HG03108 (cell line): ENCODE data around the gene NFKBIB.

Experiments
- ATAC-seq: cut with Tn5 transposase; IDR thresholded peaks from one replicate; pipeline ENCODE4 v1.9.1; 2021; ENCODE audit warnings: moderate library complexity; ENCODE audit not compliant: unreplicated experiment

NFKBIB gene

DNA sequence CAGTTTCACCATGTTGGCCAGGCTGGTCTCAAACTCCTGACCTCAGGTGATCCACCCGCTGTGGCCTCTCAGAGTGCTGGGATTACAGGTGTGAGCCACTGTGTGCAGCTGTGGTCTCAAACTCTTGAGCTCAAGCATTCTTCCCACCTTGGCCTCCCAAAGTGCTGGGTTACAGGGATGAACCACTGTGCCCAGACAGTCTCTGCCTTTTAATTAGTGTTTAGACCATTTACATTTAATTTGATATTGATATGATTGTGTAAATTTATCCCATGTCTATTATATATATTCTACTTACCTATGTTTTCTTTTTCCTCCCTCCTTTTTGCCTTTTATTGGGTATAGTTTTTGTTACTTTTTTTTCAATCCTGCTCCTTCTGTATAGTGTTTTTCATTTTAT is 1.9 kb downstream of the NFKBIB start:
- no peak for ATAC-seq

DNA sequence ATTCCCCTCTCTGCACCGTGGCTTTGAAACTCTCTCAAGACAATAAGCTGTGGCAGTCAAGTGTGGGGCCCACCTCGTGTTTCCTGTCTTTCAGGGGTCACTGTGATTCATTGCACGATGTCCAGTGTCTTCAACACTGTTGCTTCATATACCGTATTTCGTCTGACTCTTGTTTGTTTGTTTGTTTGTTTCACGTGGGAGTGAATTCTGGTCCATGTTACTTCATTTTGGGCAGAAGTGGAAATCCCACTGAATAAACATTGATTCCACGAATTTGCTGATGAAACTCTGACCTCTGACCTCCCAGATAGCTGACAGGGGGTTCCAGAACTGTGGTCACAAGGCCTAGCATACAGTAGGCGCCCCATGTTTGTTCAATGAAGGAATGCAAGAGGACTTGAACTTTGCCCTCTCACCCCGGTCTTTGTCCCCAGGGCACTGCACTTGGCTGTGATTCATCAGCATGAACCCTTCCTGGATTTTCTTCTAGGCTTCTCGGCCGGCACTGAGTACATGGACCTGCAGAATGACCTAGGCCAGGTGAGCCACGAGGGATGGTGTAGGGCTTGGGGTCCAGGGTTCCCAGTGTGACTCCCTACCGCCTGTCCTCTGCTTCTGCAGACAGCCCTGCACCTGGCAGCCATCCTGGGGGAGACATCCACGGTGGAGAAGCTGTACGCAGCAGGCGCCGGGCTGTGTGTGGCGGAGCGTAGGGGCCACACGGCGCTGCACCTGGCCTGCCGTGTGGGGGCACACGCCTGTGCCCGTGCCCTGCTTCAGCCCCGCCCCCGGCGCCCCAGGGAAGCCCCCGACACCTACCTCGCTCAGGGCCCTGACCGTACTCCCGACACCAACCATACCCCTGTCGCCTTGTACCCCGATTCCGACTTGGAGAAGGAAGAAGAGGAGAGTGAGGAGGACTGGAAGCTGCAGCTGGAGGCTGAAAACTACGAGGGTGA is 5.1 kb downstream of the NFKBIB start:
- no peak for ATAC-seq

DNA sequence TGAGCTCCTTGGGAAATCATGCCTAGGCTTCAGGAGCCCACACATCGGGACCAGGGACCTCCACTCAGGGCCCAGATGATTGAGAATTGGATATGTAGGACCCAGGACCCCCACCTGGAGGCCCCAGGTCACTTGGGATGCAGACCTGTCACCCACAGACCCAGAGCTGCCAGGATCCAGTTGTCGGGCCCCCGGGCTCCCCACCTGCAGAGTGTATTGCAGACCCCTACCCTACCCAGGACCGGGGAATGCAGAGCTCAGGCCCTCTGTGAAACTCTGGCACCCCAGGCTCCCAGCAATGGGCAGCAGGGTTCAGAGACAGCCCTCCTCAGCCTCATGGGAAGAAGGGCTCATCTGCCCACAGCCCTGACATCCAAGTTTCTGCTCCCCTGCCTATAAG is 5.9 kb downstream of the NFKBIB start:
- no peak for ATAC-seq

DNA sequence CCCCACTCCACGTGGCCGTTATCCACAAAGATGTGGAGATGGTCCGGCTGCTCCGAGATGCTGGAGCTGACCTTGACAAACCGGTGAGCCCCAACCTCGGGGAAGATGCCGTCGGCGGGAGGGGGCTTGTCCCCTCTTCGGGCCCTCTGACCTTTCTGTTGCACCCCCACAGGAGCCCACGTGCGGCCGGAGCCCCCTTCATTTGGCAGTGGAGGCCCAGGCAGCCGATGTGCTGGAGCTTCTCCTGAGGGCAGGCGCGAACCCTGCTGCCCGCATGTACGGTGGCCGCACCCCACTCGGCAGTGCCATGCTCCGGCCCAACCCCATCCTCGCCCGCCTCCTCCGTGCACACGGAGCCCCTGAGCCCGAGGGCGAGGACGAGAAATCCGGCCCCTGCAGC is 7.5 kb downstream of the NFKBIB start:
- no peak for ATAC-seq

DNA sequence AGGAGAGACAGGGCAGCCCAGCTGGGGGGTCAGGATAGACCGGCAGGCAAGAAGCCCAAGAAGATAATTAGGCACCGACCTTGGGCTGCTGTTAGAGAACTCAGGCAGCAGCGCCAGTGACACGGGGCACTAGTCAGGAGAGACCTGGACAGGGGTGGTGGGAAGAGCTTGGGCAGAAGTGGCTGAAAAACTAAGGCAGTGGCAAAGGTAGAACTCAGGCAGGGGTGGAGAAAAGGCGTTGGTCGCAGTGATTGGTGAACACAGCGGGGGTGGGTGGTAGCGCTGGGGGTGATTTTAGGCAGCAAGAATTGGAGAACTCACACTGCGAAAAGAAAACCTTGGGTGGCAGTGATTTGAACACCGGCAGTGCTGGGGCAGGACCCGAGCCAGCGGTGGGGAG is 7.9 kb downstream of the NFKBIB start:
- ATAC-seq, result no peak

DNA sequence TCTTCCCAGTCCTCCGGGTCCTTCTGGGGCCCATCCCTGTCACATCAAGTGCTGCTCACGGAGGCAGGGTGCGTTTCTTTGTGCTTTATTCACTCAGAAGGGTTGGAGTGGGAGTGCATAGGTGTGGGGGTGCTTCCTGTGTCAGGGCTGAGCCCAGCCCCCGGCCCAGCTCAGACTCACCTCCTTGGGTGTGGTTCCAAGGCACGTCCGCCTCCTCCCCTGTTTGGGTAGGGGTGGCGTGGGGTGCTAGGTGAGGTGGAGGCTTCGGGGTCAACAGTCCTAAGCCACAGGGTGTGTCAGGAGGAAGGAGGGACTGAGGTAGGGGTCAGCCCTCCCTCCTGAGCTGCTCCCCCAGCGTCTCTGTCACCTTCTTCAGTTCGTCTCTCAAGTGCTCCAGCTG is 9.1 kb downstream of the NFKBIB start:
- no peak for ATAC-seq

DNA sequence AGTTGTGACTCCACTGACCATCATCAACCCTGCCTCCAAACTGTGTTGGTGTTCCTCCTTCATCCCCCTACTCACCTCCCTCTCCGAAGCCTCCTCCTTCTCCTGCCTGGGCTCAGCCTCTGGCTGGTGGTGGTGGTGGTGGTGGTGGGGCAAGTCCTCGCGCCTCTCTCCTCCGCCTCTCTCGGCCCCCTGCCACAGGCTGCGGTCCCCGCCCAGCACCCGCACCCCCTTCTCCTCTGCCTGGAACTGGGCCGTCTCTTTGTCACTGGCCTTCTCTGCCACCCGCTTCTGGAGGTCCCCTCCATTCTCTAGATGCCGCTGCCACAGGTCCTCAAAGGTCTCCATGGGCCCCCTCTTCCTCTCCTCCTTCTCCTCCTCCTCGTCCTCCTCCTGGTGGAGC is 10.7 kb downstream of the NFKBIB start:
- ATAC-seq, result no peak

DNA sequence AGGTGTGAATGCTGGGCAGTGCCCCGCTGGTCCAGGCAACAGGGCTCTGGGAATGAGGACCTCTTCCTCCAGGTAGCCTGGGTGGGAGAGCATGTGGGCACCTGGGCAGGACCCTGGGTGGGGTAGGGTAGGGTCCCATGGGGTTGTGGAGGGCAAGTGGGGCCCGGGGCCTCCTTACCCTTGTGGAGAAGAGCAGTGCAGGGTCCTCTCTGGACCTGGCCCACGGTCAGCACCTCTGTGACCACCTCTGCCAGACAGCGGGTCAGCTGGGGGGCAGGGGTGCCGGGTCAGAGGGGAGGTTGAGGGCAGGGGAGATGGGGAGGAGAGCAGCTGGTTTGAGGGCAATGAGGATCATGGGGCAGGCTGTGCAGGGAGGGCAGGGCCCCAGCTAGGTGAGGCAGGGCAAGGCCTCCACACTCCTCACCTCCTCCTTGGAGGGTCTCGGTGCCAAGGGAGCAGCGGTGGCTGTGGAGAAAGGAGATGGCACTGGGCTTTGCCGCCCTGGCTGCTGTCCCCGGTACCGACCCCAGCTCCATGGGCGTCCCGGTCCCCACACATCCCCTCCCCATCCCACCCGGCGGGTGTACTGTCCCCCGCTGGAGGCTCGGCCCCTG is 11.7 kb downstream of the NFKBIB start:
- ATAC-seq, result no peak

DNA sequence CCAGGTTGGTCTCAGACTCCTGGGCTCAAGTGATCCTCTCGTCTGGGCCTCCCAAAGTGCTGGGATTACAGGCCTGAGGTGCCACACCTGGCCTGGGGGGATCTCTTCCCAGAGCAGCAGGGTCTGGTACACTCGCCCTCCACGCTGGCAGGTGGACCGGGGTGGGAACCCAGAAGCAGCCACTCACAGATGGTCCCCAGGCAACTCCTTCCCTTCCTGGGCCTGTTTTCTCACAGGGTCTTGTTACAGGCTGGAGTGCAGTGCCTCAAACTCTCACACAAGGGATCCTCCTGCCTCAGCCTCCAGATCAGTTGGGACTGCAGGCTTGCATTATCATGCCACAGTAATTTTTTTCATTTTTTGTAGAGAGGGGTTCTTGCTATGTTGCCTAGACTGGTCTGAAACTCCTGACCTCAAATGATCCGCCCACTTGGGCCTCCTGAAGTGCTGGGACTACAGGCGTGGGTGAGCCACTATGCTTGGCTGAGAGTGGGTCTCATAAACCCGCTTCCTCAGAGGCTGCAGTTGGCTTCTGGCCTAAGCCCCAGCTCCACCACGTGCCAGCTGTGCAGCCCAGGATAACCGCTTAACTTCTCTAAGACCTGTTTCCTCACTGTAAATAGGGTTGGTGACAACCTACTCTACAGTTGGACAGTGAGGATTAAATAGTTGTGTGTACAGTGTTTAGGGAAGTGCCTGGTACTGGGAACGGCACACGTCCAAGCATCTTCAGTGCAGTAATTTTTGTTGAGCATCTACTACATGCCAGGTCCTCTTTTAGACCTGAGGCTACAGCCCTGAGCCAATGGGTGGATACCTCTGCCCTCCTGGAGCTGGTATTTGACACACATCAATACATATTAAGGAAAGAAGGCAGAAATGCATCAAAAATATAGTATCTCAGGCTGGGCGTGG is 13.1 kb downstream of the NFKBIB start:
- ATAC-seq, result no peak

DNA sequence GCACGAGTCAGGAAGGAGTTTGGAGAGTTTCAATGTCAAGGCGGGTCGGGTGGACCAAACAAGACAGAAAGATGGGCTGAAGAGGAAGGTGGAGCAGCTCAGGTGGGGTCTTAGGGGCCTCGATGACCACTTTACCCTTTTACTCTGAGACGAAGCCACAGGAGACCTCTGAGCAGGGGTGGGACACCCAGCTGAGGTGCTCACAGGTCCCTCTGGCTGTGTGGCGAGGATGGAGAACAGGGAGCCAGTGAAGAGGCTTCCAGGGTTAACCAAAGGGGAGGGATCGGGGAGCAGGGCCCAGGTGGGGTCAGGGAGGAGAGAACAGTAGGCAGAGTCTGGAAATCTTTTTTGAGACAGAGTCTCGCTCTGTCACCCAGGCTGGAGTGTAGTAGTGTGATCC is 14.2 kb downstream of the NFKBIB start:
- no peak for ATAC-seq

DNA sequence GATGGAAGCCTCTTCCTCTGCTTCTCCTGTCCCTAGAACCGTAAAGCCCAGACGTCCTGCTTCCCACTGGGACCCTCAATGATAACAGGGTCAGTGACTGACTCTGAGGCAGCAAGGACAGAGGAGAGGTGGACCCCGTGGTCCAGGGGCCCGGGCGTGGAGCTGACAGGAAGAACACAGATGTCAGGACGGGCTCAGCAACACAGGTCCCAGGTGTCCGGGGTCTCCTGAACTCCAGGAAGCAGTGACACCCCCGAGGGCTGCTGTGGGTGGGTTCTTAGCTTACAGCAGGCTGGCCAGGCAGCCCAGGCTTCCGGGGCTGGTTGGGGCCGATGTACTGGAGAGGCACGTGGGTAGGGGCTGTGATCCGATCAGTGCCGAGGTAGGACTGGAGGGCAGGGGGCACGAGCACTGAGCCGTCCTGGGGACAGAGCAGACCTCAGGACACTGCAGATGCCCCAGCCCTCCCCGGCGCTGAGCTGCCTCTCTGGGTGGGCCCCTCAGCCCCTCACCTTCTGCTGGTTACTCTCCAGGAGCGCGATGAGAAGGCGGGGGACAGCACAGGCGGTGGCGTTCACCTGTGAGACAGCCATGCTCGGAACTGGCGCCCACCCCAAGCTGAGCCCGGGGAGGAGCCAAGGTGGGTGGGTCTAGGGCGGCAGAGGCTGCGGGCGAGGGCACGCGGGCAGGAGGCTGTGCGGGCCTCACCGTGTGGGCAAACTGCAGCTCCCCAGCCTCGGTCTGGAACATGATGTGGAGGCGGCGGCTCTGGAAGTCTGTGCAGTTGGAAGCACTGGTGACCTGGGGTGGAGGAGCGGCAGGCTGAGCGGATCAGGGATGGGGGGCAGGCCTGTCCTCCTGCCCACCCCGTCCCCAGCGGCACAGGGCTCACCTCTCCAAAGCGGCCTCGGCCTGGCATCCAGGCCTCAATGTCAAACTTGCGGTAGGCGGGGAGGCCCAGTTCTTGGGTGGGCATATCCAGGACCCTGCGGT is 15.9 kb downstream of the NFKBIB start:
- ATAC-seq, result no peak

DNA sequence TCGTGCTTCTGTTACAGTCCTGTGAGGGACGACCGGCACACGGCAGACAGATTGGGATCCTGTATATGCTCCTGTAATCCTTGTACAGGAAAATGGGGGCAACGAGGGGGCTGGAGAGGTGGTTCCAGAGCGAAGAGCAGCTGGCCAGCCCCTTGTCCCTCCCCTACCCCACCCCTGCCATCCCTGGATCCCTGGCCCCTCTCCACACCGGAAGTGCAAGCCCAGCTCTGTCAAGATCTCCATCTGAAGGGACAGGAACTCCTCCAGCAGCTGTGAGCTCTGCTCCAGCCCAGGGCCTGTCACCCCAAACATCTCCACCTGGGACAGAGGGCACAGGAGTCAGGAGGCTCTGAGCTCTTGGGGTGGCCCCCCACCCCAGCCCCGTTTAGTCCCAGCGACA is 17.7 kb downstream of the NFKBIB start:
- ATAC-seq, result no peak

DNA sequence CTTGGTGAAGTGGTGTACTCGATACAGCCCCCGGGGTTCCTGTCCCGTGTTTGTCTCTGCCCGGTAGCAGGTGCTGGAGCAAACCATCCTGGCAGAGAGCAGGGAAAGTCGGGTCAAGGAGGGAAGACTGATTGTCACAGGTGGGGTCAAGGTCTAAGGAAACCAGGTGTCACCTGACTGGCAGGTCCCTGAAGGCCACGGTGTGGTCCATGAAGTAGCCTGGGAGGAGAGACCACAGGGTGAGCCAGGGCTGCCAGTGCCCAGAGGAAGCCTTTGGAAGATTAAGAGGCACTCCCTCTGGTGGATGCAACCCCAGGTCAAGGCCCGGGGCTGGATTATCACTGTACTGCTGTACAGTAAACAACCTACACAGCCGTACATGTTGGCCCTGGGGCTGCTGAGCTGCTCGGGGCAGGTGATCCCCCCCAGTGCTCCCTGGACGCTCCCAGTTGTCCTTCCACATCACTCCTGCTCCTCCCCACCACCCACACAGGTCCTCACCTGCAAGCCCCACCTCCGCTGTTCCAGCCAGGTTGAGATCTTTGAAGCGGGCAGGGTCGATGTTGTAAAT is 18.2 kb downstream of the NFKBIB start:
- no peak for ATAC-seq

DNA sequence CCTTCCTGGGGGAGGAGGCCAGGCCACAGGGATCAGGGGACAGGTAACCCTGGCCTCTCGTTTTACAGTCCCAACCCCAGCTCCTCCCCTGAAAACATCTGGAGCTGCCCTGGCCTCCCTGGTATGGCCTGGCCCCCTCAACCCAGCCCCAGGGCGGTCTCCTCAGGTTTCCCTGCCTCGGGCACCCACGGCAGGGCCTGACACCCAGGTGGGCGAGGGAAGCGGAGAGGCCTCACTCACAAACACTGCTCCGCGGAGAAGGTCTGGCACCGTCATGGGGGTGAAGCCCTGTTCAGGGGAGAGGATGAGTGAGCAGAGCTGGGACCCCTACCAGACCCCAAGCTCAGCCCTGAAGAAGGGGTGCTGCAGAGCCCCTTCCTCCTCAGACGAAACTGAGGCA is 18.8 kb downstream of the NFKBIB start:
- no peak for ATAC-seq

DNA sequence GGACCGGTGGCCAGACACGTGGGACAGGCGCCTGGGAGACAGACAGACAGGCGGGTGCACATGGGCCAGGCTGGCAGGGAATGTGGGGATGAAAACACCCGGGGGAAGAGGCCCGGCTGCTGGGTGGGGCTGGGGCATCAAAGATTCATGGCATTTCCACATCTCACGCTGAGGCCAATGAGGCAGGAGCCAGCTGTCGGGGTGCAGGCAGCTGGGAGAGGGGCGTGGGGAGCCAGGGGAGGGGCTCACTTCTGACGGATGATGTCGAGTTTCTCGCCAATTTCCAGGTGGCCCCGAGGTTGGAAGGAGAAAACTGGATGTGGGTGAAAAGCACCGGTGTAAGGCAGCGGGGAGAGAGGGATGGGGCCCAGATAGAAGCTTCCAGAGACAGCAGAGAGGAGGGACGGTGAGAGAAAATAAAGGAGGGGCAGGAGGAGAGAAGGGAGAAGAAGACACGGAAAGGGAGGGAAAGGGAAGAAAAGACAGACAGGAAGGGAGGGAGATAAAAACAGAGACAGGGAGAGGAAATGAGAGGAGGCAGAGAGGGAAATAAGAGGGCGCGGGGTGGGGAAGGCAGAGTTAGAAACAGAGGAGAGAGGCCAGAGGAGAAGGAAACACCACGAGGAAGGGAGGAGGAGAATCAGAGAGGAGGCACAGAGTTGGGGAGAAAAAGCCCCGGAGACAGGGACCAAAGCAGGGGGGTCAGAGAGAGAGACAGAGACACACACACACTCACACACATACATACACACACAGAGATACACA is 20.2 kb downstream of the NFKBIB start:
- ATAC-seq, result no peak

DNA sequence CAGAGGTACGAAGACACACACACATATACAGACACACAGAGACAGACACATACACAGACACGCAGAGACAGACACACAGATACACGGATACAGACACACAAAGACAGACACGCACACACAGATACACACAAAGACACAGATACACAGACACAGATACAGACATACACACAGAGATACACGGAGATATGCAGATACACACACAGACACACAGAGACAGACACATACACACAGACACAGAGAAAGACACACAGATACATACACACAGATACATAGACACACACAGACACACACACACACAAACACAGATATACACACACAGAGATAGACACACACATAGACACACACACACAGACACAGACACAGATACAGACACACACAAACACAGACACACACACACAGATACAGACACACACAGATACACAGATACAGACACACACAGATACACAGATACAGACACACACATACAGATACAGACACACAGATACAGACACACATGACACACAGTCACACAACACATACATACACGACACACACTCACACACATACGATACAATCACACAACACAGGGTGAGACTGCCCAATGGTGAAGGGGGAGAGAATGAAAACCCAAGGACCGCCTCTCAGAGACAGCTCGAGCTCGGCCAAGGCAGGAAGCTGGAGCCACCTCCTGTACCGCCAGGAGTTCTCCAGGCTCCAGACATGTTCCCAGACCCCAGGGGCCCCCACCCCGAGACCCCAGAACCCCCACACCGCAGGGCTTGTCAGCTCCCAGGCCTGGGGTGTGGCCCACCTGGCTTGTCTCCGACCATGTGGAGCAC is 21.0 kb downstream of the NFKBIB start:
- no peak for ATAC-seq

DNA sequence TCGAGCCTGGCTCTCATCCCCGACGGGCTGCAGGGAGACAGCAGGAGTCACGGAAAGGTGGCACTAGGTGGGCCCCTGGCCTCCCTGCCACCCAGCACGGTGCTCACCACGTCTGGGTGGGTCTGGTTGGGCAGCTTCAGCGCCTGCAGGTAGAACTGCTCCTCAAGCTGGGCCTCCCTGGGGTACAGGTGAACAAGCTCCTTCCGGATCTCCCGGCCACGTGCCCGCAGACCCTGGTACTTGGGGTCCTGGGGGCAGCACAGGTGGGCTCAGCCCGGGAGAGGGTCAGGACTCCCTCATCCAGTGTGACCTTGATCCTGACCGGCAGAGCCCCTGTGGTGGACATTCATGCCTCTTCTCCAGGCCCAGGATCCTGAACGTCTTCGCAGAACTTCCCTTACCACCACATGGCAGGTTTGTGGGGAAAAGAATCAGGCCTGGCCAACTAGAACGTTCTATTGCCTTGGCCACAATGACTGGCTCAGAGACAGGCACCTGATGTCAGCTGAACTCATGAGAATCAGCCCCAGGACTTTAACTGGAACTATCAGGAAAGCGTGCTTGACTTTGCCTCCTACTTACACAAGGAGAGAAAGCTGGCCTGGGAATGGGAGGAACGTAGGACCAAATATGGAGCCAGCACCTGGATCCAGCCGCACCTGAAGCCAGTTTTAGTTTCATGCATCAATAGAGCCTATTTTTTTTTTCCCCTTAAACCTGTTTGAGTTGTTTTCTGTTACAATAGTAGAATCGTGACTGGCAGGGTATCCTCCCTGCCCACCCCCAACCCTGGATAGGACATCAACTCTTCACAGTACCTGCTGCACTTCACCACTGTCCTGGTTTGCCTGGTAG is 21.9 kb downstream of the NFKBIB start:
- no peak for ATAC-seq
